ENCODE measurements around the gene TMPRSS5. TPM values are rescaled to one million over a fixed set of nuclear protein-coding genes. Genes with fewer than 3 reads are reported as not detected.

Gene TMPRSS5
- total and polyA plus RNA-seq, 10 of the 15 experiments (the other 5 are each of a cell fraction or from before 2014, with no cell fraction given), result 0.05 to 0.85 (median 0.34) TPM; not detected in 2

DNA sequence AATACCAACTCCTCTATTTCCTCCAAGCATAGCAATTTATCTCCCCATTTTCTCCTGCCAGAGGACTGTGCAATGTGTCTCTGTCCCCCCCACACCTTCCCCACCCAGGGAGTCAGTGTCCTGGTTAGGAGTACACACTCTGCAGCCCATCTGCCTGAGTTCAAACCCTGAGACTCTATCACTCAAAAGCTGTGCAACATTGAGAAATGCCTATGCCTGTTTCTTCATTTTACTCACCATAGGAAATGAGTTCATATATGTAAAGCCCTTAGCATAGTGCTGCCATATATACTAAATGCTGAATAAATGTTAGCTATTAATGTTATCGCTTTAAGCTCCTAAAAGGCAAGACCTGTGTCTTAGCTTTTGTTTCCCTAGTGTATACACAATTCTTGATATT, 64.0 kb downstream of the TMPRSS5 start:
- no peaks in the 10 kb centered on the region for H3K36me3 ChIP-seq (ENCODE audit: control insufficient read depth in 2 of 2, insufficient read depth in 2 of 2, low read length in 1 of 2)
- in situ Hi-C loops (cut with MboI), result no loop called here

DNA sequence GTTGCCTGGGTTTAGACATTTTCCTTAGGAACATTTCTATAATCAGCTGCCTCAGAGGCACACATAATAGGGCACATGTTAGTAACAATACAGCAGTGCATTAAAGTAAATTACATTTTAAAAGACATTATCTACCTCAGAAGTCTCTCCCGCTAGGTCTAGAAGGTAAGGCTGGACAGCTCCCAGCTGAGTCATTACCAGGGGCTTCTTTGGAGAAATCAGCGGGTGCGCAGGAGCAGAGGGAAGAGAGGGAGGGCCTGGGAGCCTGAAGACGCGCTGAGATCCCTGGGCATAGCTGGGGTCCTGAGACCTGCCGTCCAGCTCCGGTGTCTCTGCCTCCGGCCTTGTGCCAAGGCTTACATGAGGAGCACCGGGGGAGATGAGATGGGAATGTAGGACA, 67.7 kb downstream of the TMPRSS5 start:
- intact Hi-C loops (cut with micrococcal nuclease; ENCODE audit: unreplicated experiment), result no loop called here
- DNase-seq (ENCODE audit: low read depth, low spot score), result no peak
- Histone ChIP-seq H3K4me3 (no peak overlapping the region), H3K27me3 (replicated peaks in 1 of 2; ENCODE audit: control insufficient read depth in 2 of 2, insufficient read depth in 2 of 2, low read length in 1 of 2) (no peaks in the 10 kb centered on the region; a peak in 1 of 4 replicates), H3K4me1 (ENCODE audit: control insufficient read depth, insufficient read depth, low read length) (no peaks in the 10 kb centered on the region), H3K27ac (ENCODE audit: control insufficient read depth, insufficient read depth) (no peak overlapping the region), H3K4me2 (ENCODE audit: control insufficient read depth, insufficient read depth) (no peak overlapping the region), H3K9ac (ENCODE audit: control insufficient read depth, insufficient read depth, low read length) (no peak overlapping the region), H3K36me3 (ENCODE audit: control insufficient read depth in 2 of 2, insufficient read depth in 2 of 2, low read length in 1 of 2) (no peaks in the 10 kb centered on the region), H3K9me3 (replicated peaks; ENCODE audit: control insufficient read depth, insufficient read depth, low read length) (no peaks in the 10 kb centered on the region), H3K79me2 (ENCODE audit: control insufficient read depth, insufficient read depth, low read length) (no peaks in the 10 kb centered on the region), H4K20me1 (ENCODE audit: control insufficient read depth, insufficient read depth) (no peaks in the 10 kb centered on the region), H2AFZ (ENCODE audit: control insufficient read depth, low read depth, low read length) (no peak overlapping the region)
- in situ Hi-C loops (cut with MboI), result no loop called here
- TF ChIP-seq, protein P1, sequence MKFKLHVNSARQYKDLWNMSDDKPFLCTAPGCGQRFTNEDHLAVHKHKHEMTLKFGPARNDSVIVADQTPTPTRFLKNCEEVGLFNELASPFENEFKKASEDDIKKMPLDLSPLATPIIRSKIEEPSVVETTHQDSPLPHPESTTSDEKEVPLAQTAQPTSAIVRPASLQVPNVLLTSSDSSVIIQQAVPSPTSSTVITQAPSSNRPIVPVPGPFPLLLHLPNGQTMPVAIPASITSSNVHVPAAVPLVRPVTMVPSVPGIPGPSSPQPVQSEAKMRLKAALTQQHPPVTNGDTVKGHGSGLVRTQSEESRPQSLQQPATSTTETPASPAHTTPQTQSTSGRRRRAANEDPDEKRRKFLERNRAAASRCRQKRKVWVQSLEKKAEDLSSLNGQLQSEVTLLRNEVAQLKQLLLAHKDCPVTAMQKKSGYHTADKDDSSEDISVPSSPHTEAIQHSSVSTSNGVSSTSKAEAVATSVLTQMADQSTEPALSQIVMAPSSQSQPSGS (IDR thresholded peaks at IDR 0.05; ENCODE audit: low read length), result no peak
- no peak for TF ChIP-seq KLF5 (IDR thresholded peaks at IDR 0.05; ENCODE audit: partially characterized antibody)
- TF ChIP-seq BCL11A (IDR thresholded peaks at IDR 0.05; ENCODE audit: low read depth, low read length), result no peak
- no peak for TF ChIP-seq YBX1 (IDR thresholded peaks at IDR 0.05)
- TF ChIP-seq SRF (IDR thresholded peaks at IDR 0.05; ENCODE audit: low read depth in 2 of 2, low read length in 2 of 2), result no peak
- CTCF ChIA-PET, result interaction anchor here (0.6 kb wide), 1 partner anchor 10 kb away, joined by 3 read pairs; no protein-coding TSS in a partner anchor
- BruUV-seq (replicated peaks), result no TSS peak
- FAIRE-seq, result no peak
- RAD21 ChIA-PET (ENCODE audit: unreplicated experiment), result no interaction called here
- POLR2A ChIA-PET, result no interaction called here
- no peak for ATAC-seq
- SMC1A ChIA-PET (ENCODE audit: uncharacterized antibody, unreplicated experiment), result no interaction called here
- WGBS (ENCODE audit: insufficient coverage, insufficient replicate concordance, low lambda C conversion rate, missing lambda C conversion rate), result 67% methylated on average over 9 of the region's 9 CpGs

More for the DNA sequence above, 64.0 kb downstream of the TMPRSS5 start:
- POLR2A ChIA-PET, result no interaction called here
- SMC1A ChIA-PET (ENCODE audit: uncharacterized antibody, unreplicated experiment), result no interaction called here
- Histone ChIP-seq H3K9ac (ENCODE audit: control insufficient read depth, insufficient read depth, low read length) (no peak overlapping the region), H3K4me2 (ENCODE audit: control insufficient read depth, insufficient read depth) (no peak overlapping the region), H3K9me3 (replicated peaks; ENCODE audit: control insufficient read depth, insufficient read depth, low read length) (no peaks in the 10 kb centered on the region), H3K79me2 (ENCODE audit: control insufficient read depth, insufficient read depth, low read length) (no peaks in the 10 kb centered on the region), H4K20me1 (ENCODE audit: control insufficient read depth, insufficient read depth) (no peaks in the 10 kb centered on the region), H3K4me1 (ENCODE audit: control insufficient read depth, insufficient read depth, low read length) (no peaks in the 10 kb centered on the region), H3K4me3 (no peak overlapping the region), H3K27me3 (replicated peaks in 1 of 2; ENCODE audit: control insufficient read depth in 2 of 2, insufficient read depth in 2 of 2, low read length in 1 of 2) (no peaks in the 10 kb centered on the region; a peak in 1 of 4 replicates), H3K27ac (ENCODE audit: control insufficient read depth, insufficient read depth) (no peak overlapping the region), H2AFZ (ENCODE audit: control insufficient read depth, low read depth, low read length) (no peak overlapping the region)
- ATAC-seq, result no peak
- FAIRE-seq, result no peak
- RAD21 ChIA-PET (ENCODE audit: unreplicated experiment), result no interaction called here
- TF ChIP-seq ETV6 (conservative IDR thresholded peaks at IDR 0.05 in 1 of 2, IDR thresholded peaks at IDR 0.05 in 1 of 2; ENCODE audit: borderline replicate concordance in 1 of 2, low read depth in 1 of 2) (no peak), YY1 (IDR thresholded peaks at IDR 0.05; ENCODE audit: low read depth, low read length) (no peak), ZNF384 (IDR thresholded peaks at IDR 0.05; ENCODE audit: borderline replicate concordance, low read depth, low read length) (no peak), NFYA (IDR thresholded peaks at IDR 0.05; ENCODE audit: borderline replicate concordance, low read depth, low read length) (no peak), CHD2 (IDR thresholded peaks at IDR 0.05; ENCODE audit: borderline replicate concordance, low read depth, low read length) (no peak)
- WGBS (ENCODE audit: insufficient coverage, insufficient replicate concordance, low lambda C conversion rate, missing lambda C conversion rate), result 45% methylated on average over 1 of the region's 1 CpG
- BruUV-seq (replicated peaks), result no TSS peak
- CTCF ChIA-PET, result no interaction called here
- intact Hi-C loops (cut with micrococcal nuclease; ENCODE audit: unreplicated experiment), result no loop called here
- no peak for DNase-seq (ENCODE audit: low read depth, low spot score)

Data from GM12878 (cell line).